ENCODE results near the gene STUM.

- no peak for TF ChIP-seq POLR2A (IDR thresholded peaks at IDR 0.05; ENCODE audit: low read depth, low read length)
- TF ChIP-seq POLR2AphosphoS5 (IDR thresholded peaks at IDR 0.05; ENCODE audit: low read depth, low read length): no peak
- TF ChIP-seq SPI1 (IDR thresholded peaks at IDR 0.05; ENCODE audit: low read depth, low read length): no peak
- TF ChIP-seq TAF1 (IDR thresholded peaks at IDR 0.05; ENCODE audit: low read depth, low read length): no peak
Observed at GRCh38 chr1:226533220-226533619, 15.3 kb upstream of the STUM start.

Measured in GM12891 (cell line).